AG20443 (cell line): ENCODE results near the gene ZBTB9.

Experiments
- DNase-seq: peaks from one replicate; pipeline ENCODE4 v3.0.0; 2012; ENCODE audit warnings: low spot score, mixed read lengths

The ZBTB9 gene

GRCh38 chr6:33454009-33454946 is at the start of gene ZBTB9:
TSS of gene ZBTB9 (plus strand) at chr6:33454576. CDS start at chr6:33455101, 525 bp downstream.
- peak; percentile 99 for DNase-seq

- no peak for DNase-seq
Observed at GRCh38 chr6:33404884-33405283, 49.5 kb upstream of the ZBTB9 start.

- DNase-seq = no peak
Observed at GRCh38 chr6:33405386-33405940, 48.9 kb upstream of the ZBTB9 start.

GRCh38 chr6:33406126-33406525 is 48.2 kb upstream of the ZBTB9 start:
- DNase-seq = no peak

GRCh38 chr6:33407132-33407718 is 47.2 kb upstream of the ZBTB9 start:
- peak; percentile 42 for DNase-seq

GRCh38 chr6:33410050-33410710 is 44.2 kb upstream of the ZBTB9 start:
- DNase-seq = peak; percentile 99

GRCh38 chr6:33410711-33411631 is 43.4 kb upstream of the ZBTB9 start, which contains the start of gene PHF1:
TSS of gene PHF1 (plus strand) at chr6:33411014. CDS start at chr6:33412264, 1,250 bp downstream.
- DNase-seq = peak; percentile 92

- no peak for DNase-seq
Observed at GRCh38 chr6:33411632-33412005, 42.8 kb upstream of the ZBTB9 start.

GRCh38 chr6:33412140-33413009 is 42.0 kb upstream of the ZBTB9 start:
- no peak for DNase-seq

- DNase-seq = no peak
Observed at GRCh38 chr6:33413241-33414120, 40.9 kb upstream of the ZBTB9 start.

- DNase-seq = no peak
Observed at GRCh38 chr6:33414592-33415271, 39.6 kb upstream of the ZBTB9 start.

GRCh38 chr6:33415831-33416230 is 38.5 kb upstream of the ZBTB9 start:
- no peak for DNase-seq

GRCh38 chr6:33416386-33417127 is 37.8 kb upstream of the ZBTB9 start:
- DNase-seq = no peak

- DNase-seq = peak; percentile 75
Observed at GRCh38 chr6:33417128-33417902, 37.1 kb upstream of the ZBTB9 start.

GRCh38 chr6:33417903-33418689 is 36.3 kb upstream of the ZBTB9 start, which contains the start of gene CUTA:
TSS of gene CUTA (minus strand) at chr6:33418107. CDS start at chr6:33418000, 107 bp downstream.
- DNase-seq = peak; percentile 96

- no peak for DNase-seq
Observed at GRCh38 chr6:33418690-33419291, 35.6 kb upstream of the ZBTB9 start.
